GM23248 (cell line): Measurements from ENCODE around the gene DDN. TPM values are rescaled to one million over a fixed set of nuclear protein-coding genes. Genes with fewer than 3 reads are reported as not detected.

Experiments
- DNase-seq: peaks from one replicate; pipeline ENCODE4 v3.0.0-alpha.2; 2015
- H2AFZ ChIP-seq: fragments of 200-600 bp; sonication (generic); 2 replicates; pipeline ENCODE4 v1.6.1; 2016; ENCODE audit warnings: antibody characterized with exemption
- H3F3A ChIP-seq: fragments of 200-600 bp; sonication (generic); 2 replicates; pipeline ENCODE4 v1.6.1; 2016; ENCODE audit warnings: mild to moderate bottlenecking, antibody characterized with exemption, mixed run types; ENCODE audit not compliant: insufficient read depth
- H3K27ac ChIP-seq: fragments of 200-600 bp; sonication (generic); 2 replicates; pipeline ENCODE4 v1.5.1; 2016; ENCODE audit warnings: mild to moderate bottlenecking
- H3K27me3 ChIP-seq: fragments of 200-600 bp; sonication (generic); replicated peaks from 2 replicates; pipeline ENCODE4 v1.6.1; 2016; ENCODE audit warnings: mild to moderate bottlenecking; ENCODE audit not compliant: insufficient read depth
- H3K36me3 ChIP-seq: fragments of 200-600 bp; sonication (generic); 2 replicates; pipeline ENCODE4 v1.6.1; 2016; ENCODE audit warnings: low read depth, mild to moderate bottlenecking
- H3K4me1 ChIP-seq: fragments of 200-600 bp; sonication (generic); 2 replicates; pipeline ENCODE4 v1.6.1; 2016; ENCODE audit warnings: mild to moderate bottlenecking; ENCODE audit not compliant: insufficient read depth
- H3K4me2 ChIP-seq: fragments of 200-600 bp; sonication (generic); one replicate; pipeline ENCODE4 v1.6.1; 2016; ENCODE audit warnings: mild to moderate bottlenecking; ENCODE audit not compliant: unreplicated experiment
- H3K4me3 ChIP-seq: fragments of 200-600 bp; sonication (generic); 2 replicates; pipeline ENCODE4 v1.5.1; 2016; ENCODE audit warnings: mild to moderate bottlenecking
- H3K79me2 ChIP-seq: fragments of 200-600 bp; sonication (generic); 2 replicates; pipeline ENCODE4 v1.6.1; 2016; ENCODE audit warnings: mild to moderate bottlenecking; ENCODE audit not compliant: insufficient read depth
- H3K9ac ChIP-seq: fragments of 200-600 bp; sonication (generic); 2 replicates; pipeline ENCODE4 v1.6.1; 2016; ENCODE audit warnings: mild to moderate bottlenecking
- H3K9me2 ChIP-seq: fragments of 200-600 bp; sonication (generic); 2 replicates; pipeline ENCODE4 v1.6.1; 2016; ENCODE audit warnings: mixed run types, mild to moderate bottlenecking, moderate library complexity; ENCODE audit not compliant: insufficient read depth
- H3K9me3 ChIP-seq: fragments of 200-600 bp; sonication (generic); one replicate; pipeline ENCODE4 v1.6.1; 2017; ENCODE audit warnings: low read depth
- H4K20me1 ChIP-seq: fragments of 200-600 bp; sonication (generic); 2 replicates; pipeline ENCODE4 v1.6.0; 2016; ENCODE audit not compliant: insufficient read depth
- EZH2 ChIP-seq: fragments of 200-600 bp; sonication (generic); IDR thresholded peaks from 2 replicates; pipeline ENCODE4 v1.6.1; 2018; ENCODE audit warnings: antibody characterized with exemption, mild to moderate bottlenecking; ENCODE audit not compliant: insufficient read depth, poor library complexity, severe bottlenecking
- EZH2phosphoT487 ChIP-seq: fragments of 200-600 bp; sonication (generic); IDR thresholded peaks from 2 replicates; pipeline ENCODE4 v1.6.1; 2018; ENCODE audit warnings: antibody characterized with exemption, moderate library complexity, mild to moderate bottlenecking, low read depth; ENCODE audit not compliant: insufficient read depth
- WGBS, 2 experiments: methylation state at CpG; one replicate each; pipeline ENCODE4 v1.1.6; 2015 to 2017; ENCODE audit warnings: low lambda C conversion rate in 2 of 2, low coverage in 1 of 2; ENCODE audit errors: missing lambda C conversion rate in 2 of 2; 5-methylcytosine and 5-hydroxymethylcytosine counted together
- in situ Hi-C: fragments of 300-500 bp; cut with MboI; formaldehyde crosslinking; loops from 2 replicates; pipeline ENCODE4 v1.15.0; 2020
- polyA plus RNA-seq: library from polyadenylated mRNA; unstranded; fragments of >200 nt; fragmentation: Nextera tagmentation; extraction: Ambion mirVana; gene quantifications from 2 replicates; pipeline ENCODE4 v1.2.1, GENCODE V29; 2016
- total RNA-seq: library from RNA; depleted of rRNA; stranded (reverse); fragments of >200 nt; shearing (Covaris generic); gene quantifications from 2 replicates; pipeline ENCODE4 v1.2.3, GENCODE V29; 2014

The DDN gene
- total and polyA plus RNA-seq, 2 experiments from 2014 or later: not detected

DNA sequence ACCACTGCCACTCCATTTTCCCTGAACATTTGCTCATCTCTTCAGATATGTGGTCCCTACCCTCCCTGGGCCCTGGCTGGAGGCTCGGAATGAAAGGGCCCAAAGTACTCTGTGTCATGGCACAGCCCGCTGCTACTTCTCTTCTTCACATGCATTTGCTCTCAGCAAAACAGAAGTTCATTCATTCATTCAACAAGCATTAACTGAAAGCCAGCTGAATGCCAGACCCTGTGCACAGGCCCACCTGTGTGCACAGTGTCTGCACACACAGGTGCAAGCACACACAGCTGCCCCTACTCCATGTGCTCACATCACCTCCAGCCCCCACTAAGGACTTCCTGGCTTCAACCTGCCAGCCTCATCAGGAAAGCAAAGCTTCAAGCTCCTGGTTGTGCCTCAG lies 13.3 kb downstream of the DDN start:
- H3K36me3 ChIP-seq: no peaks in the 10 kb centered on the region
- no peak overlapping the region for H3K4me2 ChIP-seq
- H3K27ac ChIP-seq: no peak overlapping the region
- H3F3A ChIP-seq: no peaks in the 10 kb centered on the region
- no peak overlapping the region for H2AFZ ChIP-seq
- WGBS, 2 experiments: 92 to 93% methylated on average over 2 of the region's 2 CpGs
- H3K27me3 ChIP-seq: peaks cover 68% of the 10 kb centered on the region
- H3K9ac ChIP-seq: no peak overlapping the region
- H3K9me2 ChIP-seq: no peaks in the 10 kb centered on the region
- H3K9me3 ChIP-seq: no peaks in the 10 kb centered on the region
- in situ Hi-C loops: no loop called here
- DNase-seq: no peak
- H4K20me1 ChIP-seq: no peaks in the 10 kb centered on the region
- TF ChIP-seq EZH2 (no peak), EZH2phosphoT487 (no peak)
- H3K79me2 ChIP-seq: no peaks in the 10 kb centered on the region
- H3K4me1 ChIP-seq: no peaks in the 10 kb centered on the region
- H3K4me3 ChIP-seq: no peak overlapping the region

DNA sequence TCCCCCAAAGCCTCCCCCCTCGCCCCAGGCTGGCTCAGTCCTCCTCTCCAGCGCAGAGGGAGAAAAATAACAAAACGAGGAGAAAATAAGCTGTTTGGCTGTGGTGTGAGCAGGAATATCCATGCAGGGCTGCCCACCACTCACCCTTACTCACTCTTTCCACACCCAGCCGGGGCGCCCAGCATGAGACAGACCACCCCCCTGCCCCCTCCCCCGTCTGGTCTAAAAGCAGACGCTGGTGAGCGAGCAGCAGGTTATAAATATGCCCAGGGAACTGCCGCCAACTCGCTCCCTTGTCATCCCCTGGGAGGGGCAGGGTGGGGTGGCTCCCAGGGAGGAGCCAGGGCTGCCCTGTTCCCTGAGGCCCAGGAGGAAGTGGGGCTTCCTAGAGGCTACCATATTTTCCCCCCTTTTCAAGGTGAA lies 13.7 kb downstream of the DDN start:
- H3K27ac ChIP-seq: no peak overlapping the region
- H3F3A ChIP-seq: no peaks in the 10 kb centered on the region
- no peaks in the 10 kb centered on the region for H3K9me3 ChIP-seq
- H3K27me3 ChIP-seq: peaks cover 72% of the 10 kb centered on the region
- TF ChIP-seq EZH2phosphoT487 (no peak), EZH2 (no peak)
- no peaks in the 10 kb centered on the region for H3K36me3 ChIP-seq
- H3K4me2 ChIP-seq: no peak overlapping the region
- no peaks in the 10 kb centered on the region for H3K9me2 ChIP-seq
- H3K79me2 ChIP-seq: no peaks in the 10 kb centered on the region
- WGBS, 2 experiments: 5 to 6% methylated on average over 8 to 10 of the region's 10 CpGs
- H2AFZ ChIP-seq: no peak overlapping the region
- no peaks in the 10 kb centered on the region for H3K4me1 ChIP-seq
- H3K4me3 ChIP-seq: no peak overlapping the region
- DNase-seq: no peak
- in situ Hi-C loops: no loop called here
- H3K9ac ChIP-seq: no peak overlapping the region
- H4K20me1 ChIP-seq: no peaks in the 10 kb centered on the region

DNA sequence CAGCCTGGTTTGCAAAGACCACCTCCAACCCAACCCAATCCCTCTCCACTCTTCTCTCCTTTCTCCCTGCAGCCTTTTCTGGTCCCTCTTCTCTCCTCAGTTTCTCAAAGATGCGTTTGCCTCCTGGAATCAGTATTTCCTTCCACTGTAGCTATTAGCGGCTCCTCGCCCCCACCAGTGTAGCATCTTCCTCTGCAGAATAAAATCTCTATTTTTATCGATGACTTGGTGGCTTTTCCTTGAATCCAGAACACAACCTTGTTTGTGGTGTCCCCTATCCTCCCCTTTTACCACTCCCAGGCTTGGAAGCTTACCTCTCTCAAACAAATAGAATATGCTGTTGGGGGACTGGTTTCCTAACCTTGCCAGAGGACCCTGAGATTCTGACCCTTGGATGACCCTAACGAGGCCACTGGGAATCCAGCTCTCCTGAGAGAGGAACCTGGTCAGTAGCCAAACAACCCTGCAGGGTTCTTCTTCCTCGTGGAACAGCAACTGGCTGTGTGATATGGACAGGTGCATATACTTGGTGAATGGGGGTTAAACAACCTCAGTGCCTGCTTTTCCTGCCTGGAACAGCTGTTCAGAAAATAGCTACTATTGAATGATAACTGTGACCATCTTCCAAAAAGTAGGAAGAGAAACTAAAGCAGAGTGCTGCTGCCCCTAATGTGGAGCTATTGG lies 16.6 kb downstream of the DDN start:
- 54 to 65% methylated on average over 6 of the region's 6 CpGs for WGBS, 2 experiments

DNA sequence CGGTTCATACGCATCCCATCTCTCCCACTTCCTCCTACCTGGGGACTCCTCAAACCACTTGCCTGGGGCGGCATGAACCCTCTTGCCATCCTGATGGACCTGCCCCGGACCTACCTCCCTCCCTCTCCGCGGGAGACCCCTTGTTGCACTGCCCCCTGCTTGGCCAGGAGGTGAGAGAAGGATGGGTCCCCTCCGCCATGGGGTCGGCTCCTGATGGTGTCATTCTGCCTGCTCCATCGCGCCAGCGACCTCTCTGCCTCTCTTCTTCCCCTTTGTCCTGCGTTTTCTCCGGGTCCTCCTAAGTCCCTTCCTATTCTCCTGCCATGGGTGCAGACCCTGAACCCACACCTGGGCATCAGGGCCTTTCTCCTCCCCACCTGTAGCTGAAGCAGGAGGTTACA lies 17.4 kb downstream of the DDN start:
- H3K27me3 ChIP-seq: peaks cover 70% of the 10 kb centered on the region
- no peak overlapping the region for H3K9ac ChIP-seq
- H3F3A ChIP-seq: 0 out of 2 replicates have a peak, but pooled peaks cover 2% of the 10 kb centered on the region
- in situ Hi-C loops: no loop called here
- H2AFZ ChIP-seq: no peak overlapping the region
- no peaks in the 10 kb centered on the region for H3K9me2 ChIP-seq
- no peaks in the 10 kb centered on the region for H3K9me3 ChIP-seq
- no peaks in the 10 kb centered on the region for H3K79me2 ChIP-seq
- H3K27ac ChIP-seq: no peak overlapping the region
- H3K4me1 ChIP-seq: peaks cover 13% of the 10 kb centered on the region; the same call in 1 of the 2 replicates
- no peak; the same call in 1 of the 2 replicates for TF ChIP-seq EZH2phosphoT487
- TF ChIP-seq EZH2: no peak
- DNase-seq: no peak
- no peak overlapping the region for H3K4me3 ChIP-seq
- 9 to 11% methylated on average over 13 of the region's 13 CpGs for WGBS, 2 experiments
- H3K36me3 ChIP-seq: no peaks in the 10 kb centered on the region
- no peaks in the 10 kb centered on the region for H4K20me1 ChIP-seq
- H3K4me2 ChIP-seq: no peak overlapping the region

More for the DNA sequence above, 16.6 kb downstream of the DDN start:
- Histone ChIP-seq H3K27ac (no peak overlapping the region), H3K9ac (no peak overlapping the region), H2AFZ (no peak overlapping the region), H3K36me3 (no peaks in the 10 kb centered on the region), H3K4me3 (no peak overlapping the region), H3F3A (no peaks in the 10 kb centered on the region), H3K4me2 (no peak overlapping the region), H3K9me2 (no peaks in the 10 kb centered on the region), H4K20me1 (no peaks in the 10 kb centered on the region), H3K9me3 (no peaks in the 10 kb centered on the region), H3K4me1 (peaks cover 11% of the 10 kb centered on the region; the same call in 1 of the 2 replicates), H3K79me2 (no peaks in the 10 kb centered on the region), H3K27me3 (peaks cover 78% of the 10 kb centered on the region)
- no peak for DNase-seq
- in situ Hi-C loops: no loop called here
- TF ChIP-seq EZH2: no peak
- TF ChIP-seq EZH2phosphoT487: no peak
